Caco-2 (cell line): ENCODE measurements around the gene PLEKHA6. TPM values are rescaled to one million over a fixed set of nuclear protein-coding genes. Genes with fewer than 3 reads are reported as not detected.
"Not testable (repeated sequence)": the region's sequence is repeated elsewhere in the genome, so short reads cannot be mapped to it uniquely, and the experiment has no call there.

Source experiments
- BruUV-seq: library from RNA; stranded (reverse); fragments of 400-500 nt; replicated peaks from 2 replicates; lab custom pipeline; 2021; lab: Mats Ljungman, UMichigan
- CTCF ChIA-PET: fragments of 300-600 bp; sonication (Branson Sonifier 250); formaldehyde crosslinking; loops from one replicate; lab custom pipeline; 2022; ENCODE audit warnings: antibody characterized with exemption; lab: Charles Lee
- POLR2A ChIA-PET: fragments of 300-600 bp; sonication (Branson Sonifier 250); formaldehyde crosslinking; loops from one replicate; lab custom pipeline; 2022; ENCODE audit warnings: antibody characterized with exemption; lab: Charles Lee
- DNase-seq, 2 experiments: peaks; one replicate each; pipeline versions ENCODE4 v3.0.0 to v3.0.0-alpha.2; 2020 to 2022
- H3K27me3 ChIP-seq: replicated peaks from 2 replicates; pipeline ENCODE4 v1.6.0; 2011; ENCODE audit warnings: low read length; ENCODE audit not compliant: control insufficient read depth, insufficient read depth
- H3K36me3 ChIP-seq: 2 replicates; pipeline ENCODE4 v1.5.1; 2011; ENCODE audit warnings: low read length; ENCODE audit not compliant: control insufficient read depth, insufficient read depth
- H3K4me1 ChIP-seq: fragments of 250-450 bp; sonication (Bioruptor Pico); 2 replicates; pipeline ENCODE4 v1.5.1; 2020; ENCODE audit warnings: mild to moderate bottlenecking
- H3K4me3 ChIP-seq: 2 replicates; pipeline ENCODE4 v1.5.1; 2011; ENCODE audit warnings: low read depth, mild to moderate bottlenecking, control low read depth, low read length
- H3K9me3 ChIP-seq: fragments of 250-450 bp; sonication (Bioruptor Pico); 2 replicates; pipeline ENCODE4 v1.5.1; 2020; ENCODE audit warnings: mild to moderate bottlenecking, moderate library complexity
- H3K27ac Mint-ChIP-seq: one replicate; pipeline ENCODE4 v1.8.0; 2022; ENCODE audit warnings: mixed read lengths; ENCODE audit not compliant: unreplicated experiment
- H3K27me3 Mint-ChIP-seq: one replicate; pipeline ENCODE4 v1.8.0; 2022; ENCODE audit warnings: mixed read lengths; ENCODE audit not compliant: insufficient read depth, unreplicated experiment
- H3K36me3 Mint-ChIP-seq: one replicate; pipeline ENCODE4 v1.8.0; 2022; ENCODE audit warnings: mild to moderate bottlenecking, mixed read lengths; ENCODE audit not compliant: insufficient read depth, unreplicated experiment
- H3K4me1 Mint-ChIP-seq: one replicate; pipeline ENCODE4 v1.8.0; 2022; ENCODE audit warnings: low read depth, mixed read lengths; ENCODE audit not compliant: unreplicated experiment
- H3K4me3 Mint-ChIP-seq: one replicate; pipeline ENCODE4 v1.8.0; 2022; ENCODE audit warnings: mild to moderate bottlenecking, moderate library complexity, mixed read lengths; ENCODE audit not compliant: unreplicated experiment
- H3K9me3 Mint-ChIP-seq: one replicate; pipeline ENCODE4 v1.8.0; 2022; ENCODE audit warnings: mixed read lengths; ENCODE audit not compliant: unreplicated experiment
- intact Hi-C: fragments of 100-400 bp; cut with micrococcal nuclease; formaldehyde crosslinking; loops from one replicate; pipeline ENCODE4 v1.10.0; 2022; ENCODE audit not compliant: unreplicated experiment
- total RNA-seq: library from RNA; stranded (reverse); gene quantifications from 2 replicates; pipeline ENCODE4 v1.2.3, GENCODE V29; 2022
- TF ChIP-seq, protein P1 (sequence below), 2 experiments: fragments of 200-600 bp in 1 of 2; IDR thresholded peaks; 1 replicate in 1 of 2; 2 replicates in 1 of 2; pipeline versions ENCODE4 v1.5.1 to v1.8.0; 2011 to 2022; ENCODE audit warnings: antibody characterized with exemption in 1 of 2, control low read depth in 1 of 2, inconsistent platforms in 1 of 2, low read depth in 1 of 2, low read length in 1 of 2, mild to moderate bottlenecking in 1 of 2, moderate library complexity in 1 of 2; ENCODE audit not compliant: insufficient read depth in 1 of 2, severe bottlenecking in 1 of 2, unreplicated experiment in 1 of 2

The PLEKHA6 gene
- total RNA-seq, 1 experiment from 2014 or later = 18.8 TPM

DNA sequence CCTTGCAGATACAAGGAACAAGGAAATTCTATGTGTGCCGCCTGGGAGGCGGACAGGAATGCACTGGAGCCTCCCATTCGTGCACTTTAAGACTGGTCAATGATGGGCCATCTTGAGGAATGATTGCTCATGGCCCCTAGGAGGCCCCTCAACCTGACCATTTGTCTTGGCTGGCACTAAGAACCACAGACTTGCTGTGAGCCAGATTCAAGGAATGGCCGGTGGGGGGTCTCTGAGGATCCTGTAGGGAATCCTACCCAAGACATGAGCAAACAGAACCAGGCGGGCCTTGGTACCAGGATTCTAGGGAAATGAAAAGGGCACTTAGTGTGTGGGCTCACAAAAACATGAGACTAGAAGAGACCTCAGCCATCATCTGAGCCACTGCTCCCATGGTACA lies 117.8 kb downstream of the PLEKHA6 start:
- no peaks in the 10 kb centered on the region for H3K27me3 Mint-ChIP-seq
- no TSS peak for BruUV-seq
- ChIA-PET CTCF (interaction anchor here (1.3 kb wide), 1 partner anchor 16 kb away, joined by 5 read pairs; no protein-coding TSS in a partner anchor), POLR2A (no interaction called here)
- intact Hi-C loops = no loop called here
- no peak overlapping the region for H3K4me3 Mint-ChIP-seq
- Histone ChIP-seq H3K36me3 (no peaks in the 10 kb centered on the region; the same call in none of the 2 replicates), H3K27me3 (no peaks in the 10 kb centered on the region), H3K4me1 (no peaks in the 10 kb centered on the region), H3K4me3 (no peak overlapping the region), H3K9me3 (no peaks in the 10 kb centered on the region)
- no peaks in the 10 kb centered on the region for H3K4me1 Mint-ChIP-seq
- TF ChIP-seq, protein P1, sequence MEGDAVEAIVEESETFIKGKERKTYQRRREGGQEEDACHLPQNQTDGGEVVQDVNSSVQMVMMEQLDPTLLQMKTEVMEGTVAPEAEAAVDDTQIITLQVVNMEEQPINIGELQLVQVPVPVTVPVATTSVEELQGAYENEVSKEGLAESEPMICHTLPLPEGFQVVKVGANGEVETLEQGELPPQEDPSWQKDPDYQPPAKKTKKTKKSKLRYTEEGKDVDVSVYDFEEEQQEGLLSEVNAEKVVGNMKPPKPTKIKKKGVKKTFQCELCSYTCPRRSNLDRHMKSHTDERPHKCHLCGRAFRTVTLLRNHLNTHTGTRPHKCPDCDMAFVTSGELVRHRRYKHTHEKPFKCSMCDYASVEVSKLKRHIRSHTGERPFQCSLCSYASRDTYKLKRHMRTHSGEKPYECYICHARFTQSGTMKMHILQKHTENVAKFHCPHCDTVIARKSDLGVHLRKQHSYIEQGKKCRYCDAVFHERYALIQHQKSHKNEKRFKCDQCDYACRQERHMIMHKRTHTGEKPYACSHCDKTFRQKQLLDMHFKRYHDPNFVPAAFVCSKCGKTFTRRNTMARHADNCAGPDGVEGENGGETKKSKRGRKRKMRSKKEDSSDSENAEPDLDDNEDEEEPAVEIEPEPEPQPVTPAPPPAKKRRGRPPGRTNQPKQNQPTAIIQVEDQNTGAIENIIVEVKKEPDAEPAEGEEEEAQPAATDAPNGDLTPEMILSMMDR (IDR thresholded peaks at IDR 0.05; ENCODE audit: insufficient read depth in 1 of 2, low read depth in 1 of 2, low read length in 1 of 2, severe bottlenecking in 1 of 2, unreplicated experiment in 1 of 2) = no peak
- H3K27ac Mint-ChIP-seq = no peak overlapping the region
- no peaks in the 10 kb centered on the region for H3K36me3 Mint-ChIP-seq
- no peaks in the 10 kb centered on the region for H3K9me3 Mint-ChIP-seq
- no peak for DNase-seq

DNA sequence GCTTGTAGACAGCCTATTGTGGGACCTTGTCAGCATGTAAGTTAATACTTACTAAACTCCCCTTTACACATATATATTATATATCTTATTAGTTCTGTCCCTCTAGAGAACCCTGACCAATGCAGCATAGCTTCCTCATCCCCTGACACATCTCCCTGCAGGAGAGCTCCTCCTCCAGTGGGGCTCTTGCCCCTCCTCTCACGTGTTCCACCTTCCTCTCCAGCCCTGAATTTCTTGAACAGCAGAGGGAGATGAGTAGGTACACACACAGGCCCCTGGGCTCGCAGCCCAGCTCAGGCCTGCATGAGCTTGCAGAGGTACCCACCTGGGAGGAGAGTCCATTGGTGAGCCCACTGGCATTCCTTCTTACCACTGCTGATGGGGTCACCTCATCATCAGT lies 118.7 kb downstream of the PLEKHA6 start:
- intact Hi-C loops = no loop called here
- H3K9me3 ChIP-seq = no peaks in the 10 kb centered on the region
- Mint-ChIP-seq H3K9me3 (no peaks in the 10 kb centered on the region), H3K4me1 (no peaks in the 10 kb centered on the region), H3K36me3 (no peaks in the 10 kb centered on the region), H3K27me3 (no peaks in the 10 kb centered on the region), H3K27ac (no peak overlapping the region), H3K4me3 (no peak overlapping the region)
- H3K4me3 ChIP-seq = no peak overlapping the region
- no TSS peak for BruUV-seq
- H3K4me1 ChIP-seq = no peaks in the 10 kb centered on the region
- no peaks in the 10 kb centered on the region; the same call in none of the 2 replicates for H3K36me3 ChIP-seq
- ChIA-PET POLR2A (no interaction called here), CTCF (interaction anchor here (0.6 to 1.3 kb wide), 4 partner anchors 17 to 123 kb away, joined by 3 to 5 read pairs (median 4); partner anchors contain the start of gene GOLT1A)
- H3K27me3 ChIP-seq = no peaks in the 10 kb centered on the region
- TF ChIP-seq, protein P1 (IDR thresholded peaks at IDR 0.05; ENCODE audit: insufficient read depth in 1 of 2, low read depth in 1 of 2, low read length in 1 of 2, severe bottlenecking in 1 of 2, unreplicated experiment in 1 of 2) = no peak
- DNase-seq = peak in 1 of 2 experiments; percentile 11

DNA sequence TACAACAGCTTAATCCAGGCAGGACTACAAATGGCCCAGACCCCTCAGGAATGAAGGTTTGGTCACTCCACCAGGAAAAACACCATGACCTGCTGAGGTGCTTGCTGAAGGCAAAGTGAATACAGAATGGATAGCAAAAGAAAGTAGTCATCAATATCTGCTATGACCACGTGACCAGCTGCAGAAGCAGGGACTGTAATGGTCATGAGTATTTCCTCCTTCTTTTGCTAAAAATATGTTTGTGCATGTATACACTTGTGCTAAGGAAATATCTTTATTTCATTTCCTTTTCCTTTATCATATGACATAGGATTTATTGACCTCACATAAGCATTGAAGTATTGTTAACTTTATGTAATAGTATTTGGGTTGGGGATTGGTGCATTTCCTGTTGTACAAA lies 119.5 kb downstream of the PLEKHA6 start:
- Mint-ChIP-seq H3K4me3 (no peak overlapping the region), H3K4me1 (no peaks in the 10 kb centered on the region), H3K27me3 (no peaks in the 10 kb centered on the region)

DNA sequence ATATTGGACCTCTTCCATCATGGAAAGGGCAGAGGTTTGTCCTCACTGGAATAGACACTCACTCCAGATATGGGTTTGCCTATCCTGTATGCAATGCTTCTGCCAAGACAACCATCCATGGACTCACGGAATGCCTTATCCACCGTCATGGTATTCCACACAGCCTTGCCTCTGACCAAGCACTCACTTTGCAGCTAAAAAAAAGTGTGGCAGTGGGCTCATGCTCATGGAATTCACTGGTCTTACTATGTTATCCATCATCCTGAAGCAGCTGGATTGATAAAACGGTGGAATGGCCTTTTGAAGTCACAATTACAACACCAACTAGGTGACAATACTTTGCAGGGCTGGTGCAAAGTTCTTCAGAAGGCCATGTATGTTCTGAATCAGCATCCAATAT lies 120.3 kb downstream of the PLEKHA6 start:
- H3K4me1 Mint-ChIP-seq, H3K9me3 Mint-ChIP-seq, H3K4me3 Mint-ChIP-seq, H3K27me3 Mint-ChIP-seq, DNase-seq, H3K4me1 ChIP-seq, H3K27ac Mint-ChIP-seq, CTCF ChIA-PET, BruUV-seq, H3K4me3 ChIP-seq, intact Hi-C loops, H3K36me3 Mint-ChIP-seq, H3K9me3 ChIP-seq, H3K27me3 ChIP-seq, H3K36me3 ChIP-seq, POLR2A ChIA-PET: not testable (repeated sequence)

More for the DNA sequence above, 119.5 kb downstream of the PLEKHA6 start:
- intact Hi-C loops = no loop called here
- H3K27me3 ChIP-seq = no peaks in the 10 kb centered on the region
- H3K9me3 ChIP-seq = no peaks in the 10 kb centered on the region
- H3K4me1 ChIP-seq = no peaks in the 10 kb centered on the region
- CTCF ChIA-PET = no interaction called here
- no TSS peak for BruUV-seq
- DNase-seq = no peak
- H3K27ac Mint-ChIP-seq = no peak overlapping the region
- H3K9me3 Mint-ChIP-seq = no peaks in the 10 kb centered on the region
- no peak overlapping the region for H3K4me3 ChIP-seq
- no peaks in the 10 kb centered on the region for H3K36me3 Mint-ChIP-seq
- no peaks in the 10 kb centered on the region; the same call in none of the 2 replicates for H3K36me3 ChIP-seq
- POLR2A ChIA-PET = no interaction called here
- TF ChIP-seq, protein P1 (IDR thresholded peaks at IDR 0.05; ENCODE audit: insufficient read depth in 1 of 2, low read depth in 1 of 2, low read length in 1 of 2, severe bottlenecking in 1 of 2, unreplicated experiment in 1 of 2) = no peak

DNA sequence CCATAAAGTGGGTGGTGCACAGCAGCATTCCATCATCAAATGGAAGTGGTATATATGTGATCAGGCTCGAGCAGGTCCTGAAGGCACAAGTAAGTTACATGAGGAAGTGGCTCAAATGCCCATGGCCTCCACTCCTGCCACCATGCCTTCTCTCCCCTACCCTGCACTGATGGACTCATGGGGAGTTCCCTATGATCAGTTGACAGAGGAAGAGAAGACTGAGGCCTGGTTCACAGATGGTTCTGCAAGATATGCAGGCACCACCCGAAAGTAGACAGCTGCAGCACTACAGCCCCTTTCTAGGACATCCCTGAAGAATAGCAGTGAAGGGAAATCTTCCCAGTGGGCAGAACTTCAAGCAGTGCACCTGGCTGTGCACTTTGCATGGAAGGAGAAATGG lies 121.2 kb downstream of the PLEKHA6 start:
- H3K36me3 Mint-ChIP-seq, DNase-seq, POLR2A ChIA-PET, H3K4me1 ChIP-seq, H3K27me3 Mint-ChIP-seq, H3K4me1 Mint-ChIP-seq, H3K27ac Mint-ChIP-seq, H3K4me3 ChIP-seq, H3K27me3 ChIP-seq, H3K4me3 Mint-ChIP-seq, H3K9me3 Mint-ChIP-seq, BruUV-seq, H3K36me3 ChIP-seq, intact Hi-C loops, CTCF ChIA-PET, H3K9me3 ChIP-seq: not testable (repeated sequence)
